ENCODE data around the gene PLN. TPM values are rescaled to one million over a fixed set of nuclear protein-coding genes. Genes with fewer than 3 reads are reported as not detected.

The PLN gene
- total RNA-seq, 2 donors from 2014 or later, result 382 to 468 TPM

- no peak for TF ChIP-seq CTCF (IDR thresholded peaks at IDR 0.05)
- Histone ChIP-seq H3K27me3 (replicated peaks; ENCODE audit: insufficient read depth) (no peaks in the 10 kb centered on the region), H3K4me1 (ENCODE audit: control insufficient read depth in 1 of 2, low read depth in 2 of 2) (peaks cover 25 to 52% of the 10 kb centered on the region in 2 donors), H3K4me3 (peak overlapping the region; percentile 79), H3K36me3 (peaks cover 18% of the 10 kb centered on the region), H3K9me3 (no peaks in the 10 kb centered on the region), H3K27ac (peak overlapping the region; percentile 13 to 34)
- DNase-seq (ENCODE audit: low spot score) (no peak), ATAC-seq (ENCODE audit: insufficient number of reproducible peaks, low FRiP score, low read depth) (no peak)
Measured at GRCh38 chr6:118558464-118559217, 10.5 kb downstream of the PLN start.

DNA sequence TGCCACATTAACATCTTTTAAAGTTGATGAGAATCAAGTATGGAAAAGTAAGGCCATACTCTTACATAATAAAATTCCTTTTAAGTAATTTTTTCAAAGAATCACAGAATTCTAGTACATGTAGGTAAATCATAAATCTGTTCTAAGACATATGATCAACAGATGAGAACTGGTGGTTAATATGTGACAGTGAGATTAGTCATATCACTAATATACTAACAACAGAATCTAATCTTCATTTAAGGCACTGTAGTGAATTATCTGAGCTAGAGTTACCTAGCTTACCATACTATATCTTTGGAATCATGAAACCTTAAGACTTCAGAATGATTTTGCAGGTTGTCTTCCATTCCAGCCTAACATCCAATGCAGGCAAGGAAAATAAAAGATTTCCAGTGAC is 11.6 kb downstream of the PLN start:
- ATAC-seq (ENCODE audit: insufficient number of reproducible peaks, low FRiP score, low read depth) (no peak), DNase-seq (ENCODE audit: low spot score) (no peak)
- H3K27me3 ChIP-seq (replicated peaks; ENCODE audit: insufficient read depth), result no peaks in the 10 kb centered on the region
- no peak for TF ChIP-seq CTCF (IDR thresholded peaks at IDR 0.05)
- H3K36me3 ChIP-seq, result peaks cover 18% of the 10 kb centered on the region
- peaks cover 25 to 52% of the 10 kb centered on the region in 2 donors for H3K4me1 ChIP-seq (ENCODE audit: control insufficient read depth in 1 of 2, low read depth in 2 of 2)
- no peak overlapping the region for H3K4me3 ChIP-seq
- H3K27ac ChIP-seq, result no peak overlapping the region
- H3K9me3 ChIP-seq, result no peaks in the 10 kb centered on the region

DNA sequence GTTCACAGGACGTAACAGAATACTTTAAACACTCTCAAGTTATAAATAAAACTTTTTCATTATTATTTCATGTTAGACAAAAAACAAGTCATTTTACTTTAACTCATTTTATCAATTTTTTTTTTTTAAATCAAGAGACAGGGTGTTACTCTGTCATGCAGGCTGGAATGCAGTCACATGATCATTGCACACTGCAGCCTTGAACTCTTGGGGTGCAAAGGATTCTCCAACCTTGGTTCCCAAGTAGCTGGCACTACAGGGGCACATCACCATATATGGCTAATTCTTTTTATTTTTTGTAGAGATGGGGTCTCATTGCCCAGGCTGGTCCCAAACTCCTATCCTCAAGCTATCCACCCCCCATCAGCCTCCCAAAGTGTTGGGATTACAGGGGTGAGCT is 14.2 kb downstream of the PLN start:
- H3K27me3 ChIP-seq (replicated peaks; ENCODE audit: insufficient read depth), result no peaks in the 10 kb centered on the region
- H3K4me3 ChIP-seq, result no peak overlapping the region
- no peaks in the 10 kb centered on the region for H3K9me3 ChIP-seq
- TF ChIP-seq CTCF (IDR thresholded peaks at IDR 0.05), result no peak
- peak overlapping the region; percentile 19 to 62 for H3K27ac ChIP-seq
- H3K4me1 ChIP-seq (ENCODE audit: control insufficient read depth in 1 of 2, low read depth in 2 of 2), result peaks cover 25 to 50% of the 10 kb centered on the region in 2 donors
- ATAC-seq (ENCODE audit: insufficient number of reproducible peaks, low FRiP score, low read depth), result no peak
- DNase-seq (ENCODE audit: low spot score), result no peak
- H3K36me3 ChIP-seq, result peaks cover 18% of the 10 kb centered on the region

DNA sequence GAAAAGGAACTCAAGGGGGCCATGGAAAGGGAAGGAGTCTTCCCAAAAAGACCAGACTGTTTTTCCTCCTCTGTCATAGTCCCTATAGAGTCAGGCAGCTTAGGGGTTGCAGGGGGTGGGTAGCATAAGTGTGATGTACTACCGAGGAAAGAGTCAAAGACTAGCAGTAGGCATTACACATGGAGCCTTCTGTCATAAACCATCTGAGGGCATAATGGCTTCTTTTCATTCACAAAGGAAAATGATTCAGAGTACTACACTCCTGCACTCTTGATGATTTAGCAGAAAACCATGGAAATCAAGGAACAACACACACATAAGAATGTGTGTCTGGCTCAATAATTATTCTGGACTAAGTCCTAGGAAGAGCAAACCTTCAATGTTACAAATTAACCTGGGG is 14.9 kb downstream of the PLN start:
- Histone ChIP-seq H3K36me3 (peaks cover 18% of the 10 kb centered on the region), H3K9me3 (no peaks in the 10 kb centered on the region), H3K4me1 (ENCODE audit: control insufficient read depth in 1 of 2, low read depth in 2 of 2) (peaks cover 25 to 50% of the 10 kb centered on the region in 2 donors), H3K27ac (peak overlapping the region; percentile 19 to 64), H3K27me3 (replicated peaks; ENCODE audit: insufficient read depth) (no peaks in the 10 kb centered on the region), H3K4me3 (no peak overlapping the region)
- DNase-seq (ENCODE audit: low spot score) (no peak), ATAC-seq (ENCODE audit: insufficient number of reproducible peaks, low FRiP score, low read depth) (peak; percentile 79)
- TF ChIP-seq CTCF (IDR thresholded peaks at IDR 0.05), result no peak

DNA sequence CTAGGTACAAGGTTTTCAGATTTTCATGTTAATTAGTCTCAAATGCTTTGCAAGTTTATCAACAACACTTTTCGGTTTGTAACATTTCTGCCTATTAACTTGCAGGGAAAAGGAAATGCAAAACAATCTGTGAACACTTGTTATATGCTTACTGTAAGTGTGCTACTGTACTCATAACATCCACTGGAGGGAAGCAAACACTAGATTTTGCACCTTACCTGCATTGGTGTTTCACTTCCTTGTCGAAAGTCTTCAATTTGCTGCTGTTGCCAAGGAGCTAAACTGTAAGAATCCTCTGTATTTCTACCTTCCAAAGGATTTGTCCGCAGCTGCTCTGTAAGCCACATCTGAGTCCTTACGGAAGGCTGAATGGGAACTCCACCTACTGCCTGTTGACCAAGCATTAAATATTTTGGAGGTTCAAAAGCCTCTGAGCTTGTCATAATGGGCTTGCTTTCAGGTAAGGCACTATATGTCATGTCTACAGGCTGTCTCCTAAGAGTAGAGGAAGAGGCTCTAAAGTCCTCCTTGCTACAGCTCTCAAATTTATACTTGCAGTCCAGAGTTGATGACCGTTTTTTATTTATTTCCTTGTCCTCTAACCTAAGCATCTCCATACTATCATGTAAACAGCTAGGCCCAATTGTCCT is 17.3 kb downstream of the PLN start:
- no peak for ATAC-seq (ENCODE audit: insufficient number of reproducible peaks, low FRiP score, low read depth)
- H3K9me3 ChIP-seq, result no peaks in the 10 kb centered on the region
- no peak for TF ChIP-seq CTCF (IDR thresholded peaks at IDR 0.05)
- no peak for DNase-seq (ENCODE audit: low spot score)
- H3K27me3 ChIP-seq (replicated peaks; ENCODE audit: insufficient read depth), result no peaks in the 10 kb centered on the region
- H3K4me3 ChIP-seq, result no peak overlapping the region
- H3K27ac ChIP-seq, result no peak overlapping the region
- peaks cover 11 to 34% of the 10 kb centered on the region in 2 donors for H3K4me1 ChIP-seq (ENCODE audit: control insufficient read depth in 1 of 2, low read depth in 2 of 2)
- peaks cover 5% of the 10 kb centered on the region for H3K36me3 ChIP-seq

Data from thoracic aorta (tissue), 2 donors.